GM23248 (cell line): ENCODE data around the gene MORC2. TPM values are rescaled to one million over a fixed set of nuclear protein-coding genes. Genes with fewer than 3 reads are reported as not detected.

Source experiments
- DNase-seq: peaks from one replicate; pipeline ENCODE4 v3.0.0-alpha.2; 2015
- H2AFZ ChIP-seq: fragments of 200-600 bp; sonication (generic); 2 replicates; pipeline ENCODE4 v1.6.1; 2016; ENCODE audit warnings: antibody characterized with exemption
- H3F3A ChIP-seq: fragments of 200-600 bp; sonication (generic); 2 replicates; pipeline ENCODE4 v1.6.1; 2016; ENCODE audit warnings: mild to moderate bottlenecking, antibody characterized with exemption, mixed run types; ENCODE audit not compliant: insufficient read depth
- H3K27ac ChIP-seq: fragments of 200-600 bp; sonication (generic); 2 replicates; pipeline ENCODE4 v1.5.1; 2016; ENCODE audit warnings: mild to moderate bottlenecking
- H3K27me3 ChIP-seq: fragments of 200-600 bp; sonication (generic); replicated peaks from 2 replicates; pipeline ENCODE4 v1.6.1; 2016; ENCODE audit warnings: mild to moderate bottlenecking; ENCODE audit not compliant: insufficient read depth
- H3K36me3 ChIP-seq: fragments of 200-600 bp; sonication (generic); 2 replicates; pipeline ENCODE4 v1.6.1; 2016; ENCODE audit warnings: low read depth, mild to moderate bottlenecking
- H3K4me1 ChIP-seq: fragments of 200-600 bp; sonication (generic); 2 replicates; pipeline ENCODE4 v1.6.1; 2016; ENCODE audit warnings: mild to moderate bottlenecking; ENCODE audit not compliant: insufficient read depth
- H3K4me2 ChIP-seq: fragments of 200-600 bp; sonication (generic); one replicate; pipeline ENCODE4 v1.6.1; 2016; ENCODE audit warnings: mild to moderate bottlenecking; ENCODE audit not compliant: unreplicated experiment
- H3K4me3 ChIP-seq: fragments of 200-600 bp; sonication (generic); 2 replicates; pipeline ENCODE4 v1.5.1; 2016; ENCODE audit warnings: mild to moderate bottlenecking
- H3K79me2 ChIP-seq: fragments of 200-600 bp; sonication (generic); 2 replicates; pipeline ENCODE4 v1.6.1; 2016; ENCODE audit warnings: mild to moderate bottlenecking; ENCODE audit not compliant: insufficient read depth
- H3K9ac ChIP-seq: fragments of 200-600 bp; sonication (generic); 2 replicates; pipeline ENCODE4 v1.6.1; 2016; ENCODE audit warnings: mild to moderate bottlenecking
- H3K9me2 ChIP-seq: fragments of 200-600 bp; sonication (generic); 2 replicates; pipeline ENCODE4 v1.6.1; 2016; ENCODE audit warnings: mixed run types, mild to moderate bottlenecking, moderate library complexity; ENCODE audit not compliant: insufficient read depth
- H3K9me3 ChIP-seq: fragments of 200-600 bp; sonication (generic); one replicate; pipeline ENCODE4 v1.6.1; 2017; ENCODE audit warnings: low read depth
- H4K20me1 ChIP-seq: fragments of 200-600 bp; sonication (generic); 2 replicates; pipeline ENCODE4 v1.6.0; 2016; ENCODE audit not compliant: insufficient read depth
- EZH2 ChIP-seq: fragments of 200-600 bp; sonication (generic); IDR thresholded peaks from 2 replicates; pipeline ENCODE4 v1.6.1; 2018; ENCODE audit warnings: antibody characterized with exemption, mild to moderate bottlenecking; ENCODE audit not compliant: insufficient read depth, poor library complexity, severe bottlenecking
- EZH2phosphoT487 ChIP-seq: fragments of 200-600 bp; sonication (generic); IDR thresholded peaks from 2 replicates; pipeline ENCODE4 v1.6.1; 2018; ENCODE audit warnings: antibody characterized with exemption, moderate library complexity, mild to moderate bottlenecking, low read depth; ENCODE audit not compliant: insufficient read depth
- WGBS, 2 experiments: methylation state at CpG; one replicate each; pipeline ENCODE4 v1.1.6; 2015 to 2017; ENCODE audit warnings: low lambda C conversion rate in 2 of 2, low coverage in 1 of 2; ENCODE audit errors: missing lambda C conversion rate in 2 of 2; 5-methylcytosine and 5-hydroxymethylcytosine counted together
- in situ Hi-C: fragments of 300-500 bp; cut with MboI; formaldehyde crosslinking; loops from 2 replicates; pipeline ENCODE4 v1.15.0; 2020
- polyA plus RNA-seq: library from polyadenylated mRNA; unstranded; fragments of >200 nt; fragmentation: Nextera tagmentation; extraction: Ambion mirVana; gene quantifications from 2 replicates; pipeline ENCODE4 v1.2.1, GENCODE V29; 2016
- total RNA-seq: library from RNA; depleted of rRNA; stranded (reverse); fragments of >200 nt; shearing (Covaris generic); gene quantifications from 2 replicates; pipeline ENCODE4 v1.2.3, GENCODE V29; 2014

The MORC2 gene
- total and polyA plus RNA-seq, 2 experiments from 2014 or later: 13.2 to 16.8 TPM

DNA sequence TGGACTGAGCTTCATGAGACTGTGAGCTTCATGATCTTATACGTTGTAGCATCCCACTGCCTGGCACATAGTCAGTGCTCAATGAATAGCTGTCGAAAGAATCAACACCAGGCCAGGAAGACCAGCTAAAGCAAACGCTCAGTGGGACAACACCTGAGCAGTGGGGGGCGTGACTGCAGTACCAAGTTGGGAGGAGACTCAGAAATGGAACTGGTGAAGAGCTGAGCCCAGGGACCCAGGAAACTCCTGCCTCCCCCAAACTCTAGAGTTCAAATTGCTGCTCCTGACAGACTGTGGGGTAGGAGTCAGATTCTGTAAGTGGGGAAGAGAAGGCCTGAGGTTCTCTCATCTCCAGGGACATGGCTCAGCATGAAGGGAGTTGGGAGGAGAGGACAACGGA lies 59.3 kb downstream of the MORC2 start:
- Histone ChIP-seq H3F3A (no peaks in the 10 kb centered on the region), H4K20me1 (no peaks in the 10 kb centered on the region), H3K9me3 (no peaks in the 10 kb centered on the region), H3K27me3 (no peaks in the 10 kb centered on the region), H3K4me1 (no peaks in the 10 kb centered on the region), H2AFZ (no peak overlapping the region), H3K36me3 (no peaks in the 10 kb centered on the region), H3K9ac (no peak overlapping the region), H3K4me3 (no peak overlapping the region), H3K27ac (no peak overlapping the region), H3K9me2 (no peaks in the 10 kb centered on the region), H3K79me2 (no peaks in the 10 kb centered on the region), H3K4me2 (no peak overlapping the region)
- TF ChIP-seq EZH2phosphoT487: no peak
- no peak for TF ChIP-seq EZH2
- 89 to 90% methylated on average over 5 of the region's 5 CpGs for WGBS, 2 experiments
- in situ Hi-C loops: loop anchor here (10.0 kb wide), 1 partner anchor 275 kb away; the partner anchor contains the start of gene SLC35E4
- no peak for DNase-seq

DNA sequence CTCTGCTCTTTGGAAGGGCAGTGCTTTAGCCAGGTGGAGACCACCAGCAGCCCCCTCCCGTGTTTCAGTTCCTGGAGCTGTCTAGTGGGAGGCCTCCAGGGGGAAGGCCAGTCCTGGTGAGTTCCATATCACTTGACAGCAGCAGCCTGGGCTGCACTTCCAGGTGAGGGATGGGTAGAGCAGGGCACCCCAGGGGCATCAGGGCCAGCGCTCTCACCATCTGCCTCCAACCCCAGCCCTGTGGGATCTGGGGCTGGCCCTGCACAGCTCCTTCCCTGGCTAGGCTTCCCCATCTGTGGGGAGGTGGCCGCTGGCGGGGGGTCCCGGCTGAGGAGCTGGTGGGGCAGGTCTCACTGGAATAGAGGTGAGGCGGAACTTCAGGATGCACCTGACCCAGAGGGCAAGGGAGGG lies 60.5 kb downstream of the MORC2 start:
- Histone ChIP-seq H3K79me2 (no peaks in the 10 kb centered on the region), H4K20me1 (no peaks in the 10 kb centered on the region), H2AFZ (no peak overlapping the region), H3K4me3 (no peak overlapping the region), H3K27me3 (no peaks in the 10 kb centered on the region), H3K9me2 (no peaks in the 10 kb centered on the region), H3K4me2 (no peak overlapping the region), H3K27ac (no peak overlapping the region), H3K9me3 (no peaks in the 10 kb centered on the region), H3F3A (no peaks in the 10 kb centered on the region), H3K36me3 (no peaks in the 10 kb centered on the region), H3K4me1 (no peaks in the 10 kb centered on the region), H3K9ac (no peak overlapping the region)
- 81 to 82% methylated on average over 6 of the region's 6 CpGs for WGBS, 2 experiments
- TF ChIP-seq EZH2phosphoT487 (no peak), EZH2 (no peak)
- in situ Hi-C loops: loop anchor here (10.0 kb wide), 1 partner anchor 273 kb away; the partner anchor contains the start of gene SLC35E4
- no peak for DNase-seq

DNA sequence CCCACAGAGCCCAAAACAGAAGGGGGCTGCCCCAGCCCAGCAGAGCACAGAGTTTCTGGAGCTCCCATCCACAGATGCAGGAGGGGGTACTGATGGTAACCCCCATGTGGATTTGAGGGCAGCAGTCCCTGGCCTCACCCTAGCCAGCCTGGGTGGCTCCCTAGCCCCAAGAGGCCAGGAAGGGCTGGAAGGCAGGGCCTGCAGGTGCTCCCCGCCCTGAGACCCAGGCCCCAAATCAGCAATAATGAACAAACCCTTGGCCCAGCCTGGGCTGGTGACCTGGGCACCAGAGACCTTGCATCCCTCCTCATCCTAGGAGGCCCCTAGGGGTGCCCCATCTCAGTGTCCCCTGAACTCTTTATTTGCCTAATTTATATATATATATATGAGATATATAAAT lies 61.6 kb downstream of the MORC2 start:
- no peaks in the 10 kb centered on the region for H3K9me3 ChIP-seq
- in situ Hi-C loops: loop anchor here (10.0 kb wide), 1 partner anchor 272 kb away; the partner anchor contains the start of gene SLC35E4
- no peak overlapping the region for H3K27ac ChIP-seq
- 60 to 80% methylated on average over 1 of the region's 1 CpG for WGBS, 2 experiments
- no peak overlapping the region for H3K9ac ChIP-seq
- no peaks in the 10 kb centered on the region for H4K20me1 ChIP-seq
- H3K27me3 ChIP-seq: no peaks in the 10 kb centered on the region
- H2AFZ ChIP-seq: no peak overlapping the region
- no peak overlapping the region for H3K4me3 ChIP-seq
- no peaks in the 10 kb centered on the region for H3K79me2 ChIP-seq
- H3K36me3 ChIP-seq: no peaks in the 10 kb centered on the region
- no peaks in the 10 kb centered on the region for H3K4me1 ChIP-seq
- H3F3A ChIP-seq: no peaks in the 10 kb centered on the region
- no peak for DNase-seq
- TF ChIP-seq EZH2 (no peak), EZH2phosphoT487 (no peak)
- no peak overlapping the region for H3K4me2 ChIP-seq
- no peaks in the 10 kb centered on the region for H3K9me2 ChIP-seq

DNA sequence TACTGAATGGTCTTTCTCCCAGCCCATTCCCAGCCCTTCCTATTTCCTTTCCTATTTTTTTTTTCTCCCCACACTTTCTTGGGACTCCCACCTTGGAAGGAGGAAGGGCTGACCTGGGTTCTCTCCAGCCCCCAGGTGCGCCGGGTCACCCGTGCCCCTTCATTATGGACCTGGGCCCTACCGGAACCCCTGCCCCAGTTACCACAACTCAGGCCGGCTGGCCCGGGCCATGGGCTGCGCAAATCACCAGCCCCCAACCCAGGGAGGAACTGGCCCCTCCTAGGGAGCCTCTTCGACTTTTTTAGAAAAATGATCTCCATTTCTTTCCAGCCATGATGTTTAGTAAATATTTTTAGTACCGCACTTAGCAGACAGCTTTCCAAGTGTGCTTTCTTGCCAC lies 62.2 kb downstream of the MORC2 start:
- in situ Hi-C loops: loop anchor here (10.0 kb wide), 1 partner anchor 272 kb away; the partner anchor contains the start of gene SLC35E4

More for the DNA sequence above, 62.2 kb downstream of the MORC2 start:
- Histone ChIP-seq H2AFZ (no peak overlapping the region), H3K4me3 (no peak overlapping the region), H3K27me3 (no peaks in the 10 kb centered on the region), H3F3A (no peaks in the 10 kb centered on the region), H3K36me3 (no peaks in the 10 kb centered on the region), H3K4me2 (no peak overlapping the region), H3K27ac (no peak overlapping the region), H3K4me1 (no peaks in the 10 kb centered on the region), H3K79me2 (no peaks in the 10 kb centered on the region), H3K9me3 (no peaks in the 10 kb centered on the region), H3K9ac (no peak overlapping the region), H4K20me1 (no peaks in the 10 kb centered on the region), H3K9me2 (no peaks in the 10 kb centered on the region)
- TF ChIP-seq EZH2 (no peak), EZH2phosphoT487 (no peak)
- WGBS, 2 experiments: 96 to 99% methylated on average over 9 of the region's 9 CpGs
- no peak for DNase-seq
